ENCODE results near the gene IFIT1B.
"Not testable (repeated sequence)": the region's sequence is repeated elsewhere in the genome, so short reads cannot be mapped to it uniquely, and the experiment has no call there.

IFIT1B gene

GRCh38 chr10:89377705-89378637 lies at the start of gene IFIT1B:
IFIT1B (plus strand) TSS chr10:89378056; CDS start chr10:89378136, 80 bp downstream.
- H3K27me3 Mint-ChIP-seq = no peaks in the 10 kb centered on the region
- H3K36me3 Mint-ChIP-seq (ENCODE audit: low read depth) = no peaks in the 10 kb centered on the region

GRCh38 chr10:89329151-89329550 lies 48.7 kb upstream of the IFIT1B start:
- Mint-ChIP-seq H3K27me3 (peaks cover 9% of the 10 kb centered on the region), H3K4me3 (no peak overlapping the region), H3K4me1 (ENCODE audit: low read depth) (peaks cover 71% of the 10 kb centered on the region), H3K36me3 (ENCODE audit: low read depth) (no peaks in the 10 kb centered on the region), H3K27ac (no peak overlapping the region), H3K9me3 (no peaks in the 10 kb centered on the region)
- no peak for DNase-seq

More at GRCh38 chr10:89377705-89378637, at the start of gene IFIT1B:
- H3K4me1 Mint-ChIP-seq (ENCODE audit: low read depth) = peaks cover 2% of the 10 kb centered on the region
- H3K9me3 Mint-ChIP-seq = no peaks in the 10 kb centered on the region
- no peak for DNase-seq
- H3K4me3 Mint-ChIP-seq = no peak within 1 kb of the TSS
- no peak within 1 kb of the TSS for H3K27ac Mint-ChIP-seq

GRCh38 chr10:89330014-89330413 lies 47.8 kb upstream of the IFIT1B start:
- H3K4me1 Mint-ChIP-seq (ENCODE audit: low read depth) = peaks cover 78% of the 10 kb centered on the region
- not testable (repeated sequence) for H3K36me3 Mint-ChIP-seq (ENCODE audit: low read depth); DNase-seq; H3K27ac Mint-ChIP-seq; H3K4me3 Mint-ChIP-seq; H3K9me3 Mint-ChIP-seq
- peaks cover 11% of the 10 kb centered on the region for H3K27me3 Mint-ChIP-seq

GRCh38 chr10:89330537-89331212 lies 47.2 kb upstream of the IFIT1B start:
- no peaks in the 10 kb centered on the region for H3K9me3 Mint-ChIP-seq
- no peak for DNase-seq
- peaks cover 85% of the 10 kb centered on the region for H3K4me1 Mint-ChIP-seq (ENCODE audit: low read depth)
- peaks cover 18% of the 10 kb centered on the region for H3K27me3 Mint-ChIP-seq
- no peak overlapping the region for H3K4me3 Mint-ChIP-seq
- no peaks in the 10 kb centered on the region for H3K36me3 Mint-ChIP-seq (ENCODE audit: low read depth)
- H3K27ac Mint-ChIP-seq = no peak overlapping the region

GRCh38 chr10:89331487-89332122 lies 46.3 kb upstream of the IFIT1B start:
- Mint-ChIP-seq H3K27ac (peak overlapping the region; percentile 82), H3K4me1 (ENCODE audit: low read depth) (peaks cover 91% of the 10 kb centered on the region), H3K27me3 (peaks cover 23% of the 10 kb centered on the region), H3K4me3 (peak overlapping the region; percentile 59)
- not testable (repeated sequence) for H3K36me3 Mint-ChIP-seq (ENCODE audit: low read depth); DNase-seq; H3K9me3 Mint-ChIP-seq

- H3K36me3 Mint-ChIP-seq (ENCODE audit: low read depth) = no peaks in the 10 kb centered on the region
- H3K27me3 Mint-ChIP-seq = peaks cover 23% of the 10 kb centered on the region
- H3K4me3 Mint-ChIP-seq = peak overlapping the region; percentile 59
- H3K27ac Mint-ChIP-seq = peak overlapping the region; percentile 82
- H3K9me3 Mint-ChIP-seq = no peaks in the 10 kb centered on the region
- H3K4me1 Mint-ChIP-seq (ENCODE audit: low read depth) = peaks cover 93% of the 10 kb centered on the region
- DNase-seq = no peak
Measured at GRCh38 chr10:89332123-89332633, 45.7 kb upstream of the IFIT1B start.

- no peak overlapping the region for H3K4me3 Mint-ChIP-seq
- peaks cover 75% of the 10 kb centered on the region for H3K4me1 Mint-ChIP-seq (ENCODE audit: low read depth)
- DNase-seq = no peak
- H3K27me3 Mint-ChIP-seq = peaks cover 17% of the 10 kb centered on the region
- no peaks in the 10 kb centered on the region for H3K9me3 Mint-ChIP-seq
- no peak overlapping the region for H3K27ac Mint-ChIP-seq
- H3K36me3 Mint-ChIP-seq (ENCODE audit: low read depth) = peaks cover 19% of the 10 kb centered on the region
Measured at GRCh38 chr10:89335226-89335625, 42.6 kb upstream of the IFIT1B start.

- H3K9me3 Mint-ChIP-seq = no peaks in the 10 kb centered on the region
- peaks cover 64% of the 10 kb centered on the region for H3K4me1 Mint-ChIP-seq (ENCODE audit: low read depth)
- H3K27me3 Mint-ChIP-seq = peaks cover 17% of the 10 kb centered on the region
- no peak overlapping the region for H3K4me3 Mint-ChIP-seq
- no peak for DNase-seq
- peaks cover 26% of the 10 kb centered on the region for H3K36me3 Mint-ChIP-seq (ENCODE audit: low read depth)
- H3K27ac Mint-ChIP-seq = no peak overlapping the region
Measured at GRCh38 chr10:89336241-89336640, 41.6 kb upstream of the IFIT1B start.

GRCh38 chr10:89337484-89337883 lies 40.4 kb upstream of the IFIT1B start:
- Mint-ChIP-seq H3K36me3 (ENCODE audit: low read depth) (peaks cover 26% of the 10 kb centered on the region), H3K27ac (no peak overlapping the region), H3K9me3 (no peaks in the 10 kb centered on the region), H3K27me3 (peaks cover 19% of the 10 kb centered on the region), H3K4me3 (no peak overlapping the region), H3K4me1 (ENCODE audit: low read depth) (peaks cover 52% of the 10 kb centered on the region)
- peak; percentile 51 for DNase-seq

GRCh38 chr10:89338713-89339112 lies 39.1 kb upstream of the IFIT1B start:
- H3K27me3 Mint-ChIP-seq = peaks cover 29% of the 10 kb centered on the region
- DNase-seq = no peak
- H3K4me3 Mint-ChIP-seq = no peak overlapping the region
- no peaks in the 10 kb centered on the region for H3K9me3 Mint-ChIP-seq
- H3K36me3 Mint-ChIP-seq (ENCODE audit: low read depth) = peaks cover 26% of the 10 kb centered on the region
- H3K4me1 Mint-ChIP-seq (ENCODE audit: low read depth) = peaks cover 40% of the 10 kb centered on the region
- H3K27ac Mint-ChIP-seq = no peak overlapping the region

- peaks cover 33% of the 10 kb centered on the region for H3K27me3 Mint-ChIP-seq
- peaks cover 30% of the 10 kb centered on the region for H3K4me1 Mint-ChIP-seq (ENCODE audit: low read depth)
- DNase-seq = no peak
- H3K4me3 Mint-ChIP-seq = no peak overlapping the region
- H3K9me3 Mint-ChIP-seq = no peaks in the 10 kb centered on the region
- no peak overlapping the region for H3K27ac Mint-ChIP-seq
- peaks cover 26% of the 10 kb centered on the region for H3K36me3 Mint-ChIP-seq (ENCODE audit: low read depth)
Measured at GRCh38 chr10:89339875-89340274, 38.0 kb upstream of the IFIT1B start.

GRCh38 chr10:89341649-89342048 lies 36.2 kb upstream of the IFIT1B start:
- Mint-ChIP-seq H3K36me3 (ENCODE audit: low read depth) (peaks cover 26% of the 10 kb centered on the region), H3K4me1 (ENCODE audit: low read depth) (peaks cover 17% of the 10 kb centered on the region), H3K27me3 (peaks cover 24% of the 10 kb centered on the region), H3K4me3 (no peak overlapping the region), H3K9me3 (no peaks in the 10 kb centered on the region), H3K27ac (no peak overlapping the region)
- no peak for DNase-seq

- H3K4me1 Mint-ChIP-seq (ENCODE audit: low read depth) = peaks cover 10% of the 10 kb centered on the region
- H3K9me3 Mint-ChIP-seq = no peaks in the 10 kb centered on the region
- no peak for DNase-seq
Measured at GRCh38 chr10:89342206-89342958, 35.5 kb upstream of the IFIT1B start.

More at GRCh38 chr10:89342206-89342958, 35.5 kb upstream of the IFIT1B start:
- Mint-ChIP-seq H3K27ac (no peak overlapping the region), H3K4me3 (no peak overlapping the region), H3K36me3 (ENCODE audit: low read depth) (peaks cover 26% of the 10 kb centered on the region), H3K27me3 (peaks cover 28% of the 10 kb centered on the region)
